Left ventricle myocardium inferior (tissue), 1 donor: ENCODE measurements around the gene MTMR12. TPM values are rescaled to one million over a fixed set of nuclear protein-coding genes. Genes with fewer than 3 reads are reported as not detected.
"Not testable (repeated sequence)": the region's sequence is repeated elsewhere in the genome, so short reads cannot be mapped to it uniquely, and the experiment has no call there.

Experiments used
- DNase-seq: peaks from one replicate; pipeline ENCODE4 v3.0.0-alpha.2; 2020
- H3K27ac ChIP-seq: fragments of 200-600 bp; replicated peaks from 2 replicates; pipeline ENCODE4 v1.8.0; 2021
- H3K27me3 ChIP-seq: fragments of 200-600 bp; 2 replicates; pipeline ENCODE4 v1.8.0; 2021; ENCODE audit warnings: low read depth
- H3K36me3 ChIP-seq: fragments of 200-600 bp; 2 replicates; pipeline ENCODE4 v1.8.0; 2021
- H3K4me1 ChIP-seq: fragments of 200-600 bp; 2 replicates; pipeline ENCODE4 v1.8.0; 2021
- H3K4me3 ChIP-seq: fragments of 200-600 bp; 2 replicates; pipeline ENCODE4 v1.8.0; 2021; ENCODE audit warnings: mild to moderate bottlenecking, moderate library complexity
- H3K9me3 ChIP-seq: fragments of 200-600 bp; replicated peaks from 2 replicates; pipeline ENCODE4 v1.8.0; 2021
- CTCF ChIP-seq: fragments of 200-600 bp; IDR thresholded peaks from 2 replicates; pipeline ENCODE4 v1.8.0; 2021; ENCODE audit warnings: antibody characterized with exemption, mild to moderate bottlenecking, borderline replicate concordance
- intact Hi-C: fragments of 100-400 bp; cut with micrococcal nuclease; formaldehyde crosslinking; loops from one replicate; pipeline ENCODE4 v1.11.0; 2022
- total RNA-seq: library from RNA; stranded (reverse); fragmentation: NEBNext Ultra II Directional; extraction: Animal tissue kit (Norgen Biotek cat#: 25700); gene quantifications from one replicate; pipeline ENCODE4 v1.2.1, GENCODE V29; 2021
- donor health status: DM: no; HTN: yes; CAD: no; lungs with severe emphysema.

Gene MTMR12
- total RNA-seq, 1 donor from 2014 or later, result 13.8 TPM

GRCh38 chr5:32285510-32286138 is 27.1 kb downstream of the MTMR12 start:
- TF ChIP-seq CTCF, result no peak
- no peaks in the 10 kb centered on the region for H3K9me3 ChIP-seq

GRCh38 chr5:32283539-32284377 is 29.0 kb downstream of the MTMR12 start:
- TF ChIP-seq CTCF, result no peak
- Histone ChIP-seq H3K27me3 (no peaks in the 10 kb centered on the region), H3K9me3 (no peaks in the 10 kb centered on the region), H3K27ac (no peak overlapping the region), H3K36me3 (peaks cover 3% of the 10 kb centered on the region), H3K4me1 (peaks cover 52% of the 10 kb centered on the region), H3K4me3 (no peak overlapping the region)
- intact Hi-C loops, result no loop called here
- no peak for DNase-seq

More at GRCh38 chr5:32285510-32286138, 27.1 kb downstream of the MTMR12 start:
- no peak for DNase-seq
- H3K27ac ChIP-seq, result no peak overlapping the region
- H3K4me3 ChIP-seq, result no peak overlapping the region
- H3K4me1 ChIP-seq, result peaks cover 39% of the 10 kb centered on the region
- H3K27me3 ChIP-seq, result no peaks in the 10 kb centered on the region
- intact Hi-C loops, result no loop called here
- peaks cover 3% of the 10 kb centered on the region for H3K36me3 ChIP-seq

- Histone ChIP-seq H3K36me3 (peaks cover 3% of the 10 kb centered on the region), H3K9me3 (no peaks in the 10 kb centered on the region), H3K27ac (no peak overlapping the region), H3K27me3 (no peaks in the 10 kb centered on the region), H3K4me3 (no peak overlapping the region), H3K4me1 (peaks cover 57% of the 10 kb centered on the region)
- no peak for TF ChIP-seq CTCF
- no peak for DNase-seq
- intact Hi-C loops, result no loop called here
Observed at GRCh38 chr5:32283061-32283460, 29.7 kb downstream of the MTMR12 start.

- Histone ChIP-seq H3K36me3 (peaks cover 3% of the 10 kb centered on the region), H3K27me3 (no peaks in the 10 kb centered on the region), H3K27ac (no peak overlapping the region), H3K4me3 (no peak overlapping the region), H3K9me3 (no peaks in the 10 kb centered on the region), H3K4me1 (peaks cover 57% of the 10 kb centered on the region)
- no peak for TF ChIP-seq CTCF
- no peak for DNase-seq
- intact Hi-C loops, result no loop called here
Observed at GRCh38 chr5:32282633-32283032, 30.1 kb downstream of the MTMR12 start.

- H3K27ac ChIP-seq, H3K36me3 ChIP-seq, intact Hi-C loops, DNase-seq, H3K9me3 ChIP-seq, H3K4me3 ChIP-seq, H3K27me3 ChIP-seq: not testable (repeated sequence)
- H3K4me1 ChIP-seq, result peaks cover 61% of the 10 kb centered on the region
Observed at GRCh38 chr5:32281378-32282133, 31.2 kb downstream of the MTMR12 start.
